Suppressor macrophage treated with lipopolysaccharide for 1 hour (primary cell): Measurements from ENCODE around the gene FBXO42.
"Not testable (repeated sequence)": the region's sequence is repeated elsewhere in the genome, so short reads cannot be mapped to it uniquely, and the experiment has no call there.

Experiments used
- DNase-seq, 3 donors: peaks; one replicate each; pipeline ENCODE4 v3.0.0-alpha.2; 2020 to 2022

FBXO42 gene

DNA sequence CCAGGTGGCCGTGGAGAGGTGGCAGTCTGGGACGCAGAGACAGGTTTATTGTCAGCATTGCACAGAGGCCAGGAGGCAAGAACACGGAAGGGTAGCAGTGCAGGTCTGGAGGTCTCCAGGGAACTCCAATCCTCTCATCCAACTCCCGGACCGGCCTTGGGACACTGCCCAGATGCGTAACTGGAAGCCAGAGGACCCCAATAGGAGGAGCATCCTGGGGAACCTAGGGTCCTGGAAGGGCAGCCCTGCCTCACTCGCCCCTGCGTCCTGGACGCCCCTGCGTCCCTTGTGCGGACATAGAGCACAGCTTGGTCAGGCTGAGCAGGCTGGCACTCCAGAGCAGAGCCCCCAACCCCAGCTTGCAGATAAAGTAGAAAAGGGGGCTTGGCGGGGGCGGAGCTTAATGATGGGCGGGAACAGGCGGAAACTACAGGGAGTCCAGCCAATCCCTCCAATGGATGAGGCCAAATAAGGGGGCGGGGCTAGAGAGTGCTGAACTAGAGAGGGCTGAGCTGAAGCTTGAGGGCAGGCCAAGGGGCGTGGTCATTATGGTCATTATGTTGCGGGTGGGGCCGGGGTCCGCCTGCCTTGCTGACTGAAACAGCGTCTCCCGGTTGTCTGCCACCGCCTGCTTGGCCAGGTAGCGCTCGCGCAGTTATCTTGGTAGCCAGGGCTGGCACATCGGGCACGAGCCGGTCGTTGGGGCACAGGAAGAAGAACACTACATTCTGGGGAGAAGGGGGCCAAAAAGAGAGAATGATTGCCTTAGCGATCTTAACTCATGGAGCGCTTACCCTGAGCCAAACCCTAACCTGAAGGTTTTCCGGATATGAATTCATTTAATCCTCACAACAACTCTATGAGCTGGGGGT lies 136.2 kb downstream of the FBXO42 start:
- peak; percentile 64 to 87 (median 87) for DNase-seq

DNA sequence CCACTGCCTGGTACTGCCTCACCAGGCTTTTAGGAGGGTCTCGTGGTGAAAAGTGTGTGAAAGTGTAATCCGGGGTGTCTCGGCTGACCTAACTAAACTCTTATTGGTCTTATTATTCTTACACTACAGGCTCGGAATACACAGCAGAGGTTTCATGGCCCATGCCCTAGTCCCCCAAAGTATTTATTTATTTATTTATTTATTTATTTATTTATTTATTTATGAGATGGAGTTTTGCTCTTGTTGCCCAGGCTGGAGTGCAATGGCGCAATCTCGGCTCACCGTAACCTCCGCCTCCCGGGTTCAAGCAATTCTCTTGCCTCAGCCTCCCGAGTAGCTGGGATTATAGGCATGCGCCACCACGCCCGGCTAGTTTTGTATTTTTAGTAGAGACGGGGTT lies 137.0 kb downstream of the FBXO42 start:
- not testable (repeated sequence) for DNase-seq

DNA sequence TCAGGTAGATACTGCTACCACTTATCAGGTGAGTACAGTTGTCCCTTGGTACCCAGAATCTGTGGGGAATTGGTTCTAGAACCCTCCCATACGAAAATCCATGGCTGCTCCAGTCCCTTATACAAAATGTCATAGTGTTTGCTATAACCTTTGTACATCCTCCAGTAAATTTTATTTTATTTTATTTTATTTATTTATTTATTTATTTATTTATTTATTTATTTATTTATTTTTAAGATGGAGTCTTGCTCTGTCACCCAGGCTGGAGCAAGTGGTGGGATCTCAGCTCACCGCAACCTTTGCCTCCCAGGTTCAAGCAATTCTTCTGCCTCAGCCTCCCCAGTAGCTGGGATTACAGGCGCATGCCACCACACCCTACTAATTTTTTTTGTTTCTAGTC lies 138.7 kb downstream of the FBXO42 start:
- not testable (repeated sequence) for DNase-seq

GRCh38 chr1:16213013-16213412 lies 139.3 kb downstream of the FBXO42 start:
- DNase-seq, result no peak

- DNase-seq, result no peak
Observed at GRCh38 chr1:16212251-16212961, 139.9 kb downstream of the FBXO42 start, which contains the start of gene ARHGEF19. Gene ARHGEF19 (minus strand): TSS chr1:16212652. CDS start chr1:16209054, 3,598 bp downstream.

DNA sequence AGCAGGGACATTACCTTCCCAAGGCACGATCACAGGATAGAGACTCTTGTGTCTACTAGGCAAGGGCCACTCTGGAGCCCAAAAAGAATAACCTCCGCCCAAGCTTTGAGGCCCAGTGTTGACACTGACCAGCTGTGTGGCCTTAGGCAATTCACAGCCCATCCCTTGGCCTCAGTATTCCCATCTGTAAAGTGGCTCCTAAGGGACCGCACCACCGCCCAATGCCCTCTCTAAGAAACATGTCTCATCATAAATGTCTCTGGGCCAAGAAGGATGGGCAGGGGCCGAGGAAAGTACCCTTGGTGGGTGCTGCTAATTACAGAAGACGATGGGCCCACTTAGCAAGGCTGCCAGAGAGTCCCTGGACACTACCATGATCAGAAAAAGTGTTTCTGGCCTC lies 140.5 kb downstream of the FBXO42 start:
- no peak for DNase-seq

DNA sequence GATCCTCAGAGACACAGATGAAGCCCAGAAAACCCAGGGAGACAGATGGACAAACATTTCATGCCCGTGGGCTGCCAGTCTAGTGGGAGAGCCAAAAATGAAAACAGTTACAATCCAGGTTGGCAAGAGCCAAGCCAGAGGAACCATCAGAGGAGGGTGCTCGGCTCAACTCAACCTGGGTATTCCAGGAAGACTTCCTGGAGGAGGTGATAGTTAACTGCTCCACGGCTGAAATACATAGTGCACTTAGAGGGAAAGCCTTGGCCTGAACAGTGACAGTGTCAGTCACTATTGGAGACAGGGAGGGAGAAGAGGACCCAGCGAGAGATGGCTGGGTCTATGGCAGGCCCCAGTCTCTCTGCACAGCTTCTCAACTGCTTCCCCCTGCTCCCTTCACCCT lies 141.7 kb downstream of the FBXO42 start:
- no peak for DNase-seq

DNA sequence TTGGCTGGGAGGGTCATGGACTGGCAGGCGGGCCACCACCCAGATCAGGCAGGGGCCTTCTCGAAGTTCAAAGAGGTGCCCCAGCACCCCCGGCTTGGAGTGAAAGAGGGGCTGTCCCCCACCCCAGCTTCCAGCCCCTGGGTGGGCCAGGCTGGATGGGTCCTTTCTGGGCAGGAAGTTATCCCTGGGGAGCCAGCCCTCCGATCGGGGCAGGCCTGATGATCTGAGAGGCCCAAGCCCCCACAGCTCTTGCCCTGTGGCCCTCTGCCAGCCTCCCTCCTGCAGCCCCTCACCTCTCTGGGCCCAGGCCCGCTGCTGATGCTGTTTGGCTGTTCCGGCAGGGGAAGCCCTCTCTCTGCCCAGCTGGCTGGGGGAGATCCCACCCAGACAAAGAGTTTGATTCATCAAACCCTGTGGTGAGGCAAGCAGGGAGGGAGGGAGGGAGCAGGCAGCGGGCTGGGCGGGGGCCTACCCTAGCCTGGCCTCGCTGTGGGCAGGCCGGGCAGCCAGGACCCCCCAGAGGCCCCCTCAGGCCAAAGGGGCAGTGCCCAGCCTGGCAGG lies 142.4 kb downstream of the FBXO42 start:
- DNase-seq, result no peak

- no peak for DNase-seq
Observed at GRCh38 chr1:16209132-16209846, 143.0 kb downstream of the FBXO42 start.

DNA sequence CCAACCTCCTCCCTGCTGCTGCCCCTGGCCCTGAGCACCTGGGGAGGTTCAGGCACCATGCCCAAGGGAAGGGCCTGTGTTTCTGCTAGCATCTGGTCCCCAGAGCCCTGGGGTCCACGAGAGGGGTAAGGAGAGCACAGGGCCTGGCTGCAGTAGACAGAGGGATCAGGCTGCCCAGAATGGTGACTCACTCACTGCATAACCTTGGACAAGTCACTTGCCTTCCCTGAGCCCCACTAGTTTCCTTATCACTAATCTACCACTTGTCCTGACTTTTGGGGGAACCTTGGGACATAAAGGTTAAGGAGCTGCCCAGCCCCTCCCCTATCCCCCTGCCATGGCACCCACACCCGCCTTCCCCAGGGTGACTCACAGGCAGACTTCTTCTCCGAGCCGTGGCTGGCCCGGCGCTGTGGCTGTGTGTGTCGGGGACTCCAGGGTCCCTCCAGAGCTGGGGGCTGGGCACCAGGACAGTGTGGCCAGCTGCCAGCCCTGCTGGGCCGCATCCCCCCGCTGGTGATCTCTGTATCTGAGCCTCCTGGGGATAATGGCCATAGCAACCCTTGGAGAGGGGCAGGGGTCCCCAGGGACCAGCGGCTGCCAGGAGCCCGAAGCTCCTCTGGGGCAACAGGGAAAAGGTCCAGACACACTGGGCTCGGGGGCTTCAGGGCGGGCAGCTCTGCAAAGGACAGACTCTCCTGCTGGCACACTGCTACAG lies 143.9 kb downstream of the FBXO42 start:
- peak in 2 of 3 donors; percentile 30 to 37 for DNase-seq

GRCh38 chr1:16207318-16208269 lies 144.7 kb downstream of the FBXO42 start:
- no peak for DNase-seq

DNA sequence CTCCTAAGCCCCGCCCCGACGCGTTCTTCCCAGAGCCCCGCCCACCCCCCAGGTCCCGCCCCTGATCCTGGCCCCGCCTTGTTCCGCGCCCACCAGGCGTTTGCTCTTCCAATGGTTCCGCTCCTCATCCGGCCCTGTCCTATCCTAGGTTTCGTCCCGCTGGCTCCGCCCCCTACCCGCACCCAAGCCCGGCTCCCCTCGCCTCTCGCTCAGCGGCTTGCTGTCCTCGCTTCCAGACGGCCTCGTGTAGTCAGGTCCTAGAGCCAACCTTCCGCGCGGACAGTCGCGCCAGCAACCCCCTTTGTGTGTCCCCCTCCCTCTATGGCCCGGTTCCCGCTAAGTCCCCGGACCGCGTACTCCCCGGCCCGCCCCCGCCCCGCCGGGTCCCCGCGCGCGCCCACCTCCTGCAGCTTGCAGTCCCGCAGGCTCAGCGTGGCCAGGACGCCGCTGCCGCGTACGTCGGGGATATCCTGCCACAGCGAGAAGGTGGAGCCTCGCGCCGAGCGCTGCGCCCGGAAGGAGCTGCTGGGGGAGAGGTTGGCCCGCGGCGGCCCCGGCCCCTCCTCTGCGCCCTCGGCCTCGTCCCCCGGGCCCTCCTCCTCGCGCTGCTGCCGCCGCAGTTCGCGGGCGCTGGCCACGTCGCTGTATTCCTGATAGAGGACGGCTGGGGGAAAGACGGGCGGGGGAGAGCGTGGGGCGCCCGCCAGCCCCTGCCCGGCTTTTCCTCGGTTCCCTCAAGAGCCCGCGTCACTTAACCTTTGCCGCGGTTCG lies 145.5 kb downstream of the FBXO42 start:
- peak; percentile 98 for DNase-seq

DNA sequence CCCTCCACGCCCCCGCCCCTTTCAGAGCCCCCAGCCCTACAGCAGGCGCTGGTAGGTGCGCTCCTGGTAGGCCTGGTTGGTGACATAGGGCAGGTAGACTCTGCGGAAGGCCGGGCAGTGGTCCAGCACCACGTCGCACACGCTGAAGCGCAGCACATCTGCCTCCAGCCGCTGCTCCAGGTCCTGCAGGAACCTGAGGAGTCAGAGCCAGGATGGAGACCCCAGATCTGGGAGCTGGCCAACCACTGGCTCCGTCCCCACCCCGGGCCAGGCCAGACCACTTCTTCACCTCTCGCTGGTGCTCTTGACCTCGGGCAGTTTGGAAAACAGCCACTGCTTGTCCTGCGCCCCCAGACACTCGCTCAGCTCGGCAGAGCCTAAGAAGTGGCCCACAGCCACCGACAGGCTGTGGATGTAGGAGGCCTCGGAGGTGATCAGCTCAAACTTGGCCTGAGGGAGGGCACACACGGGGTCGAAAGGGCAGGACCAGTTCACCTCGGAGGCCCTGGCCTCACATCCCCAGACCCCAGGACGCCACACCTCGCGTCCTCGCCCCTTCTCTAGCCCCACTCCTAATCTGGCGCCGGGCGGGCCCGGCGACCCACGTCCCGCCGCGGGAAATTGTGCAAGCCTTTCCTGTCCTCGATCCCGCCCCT lies 146.3 kb downstream of the FBXO42 start:
- DNase-seq, result no peak

GRCh38 chr1:16205334-16205671 lies 147.0 kb downstream of the FBXO42 start:
- DNase-seq, result no peak

GRCh38 chr1:16204634-16205333 lies 147.5 kb downstream of the FBXO42 start:
- DNase-seq, result peak in 1 of 3 donors; percentile 19

GRCh38 chr1:16204216-16204615 lies 148.1 kb downstream of the FBXO42 start:
- no peak for DNase-seq

DNA sequence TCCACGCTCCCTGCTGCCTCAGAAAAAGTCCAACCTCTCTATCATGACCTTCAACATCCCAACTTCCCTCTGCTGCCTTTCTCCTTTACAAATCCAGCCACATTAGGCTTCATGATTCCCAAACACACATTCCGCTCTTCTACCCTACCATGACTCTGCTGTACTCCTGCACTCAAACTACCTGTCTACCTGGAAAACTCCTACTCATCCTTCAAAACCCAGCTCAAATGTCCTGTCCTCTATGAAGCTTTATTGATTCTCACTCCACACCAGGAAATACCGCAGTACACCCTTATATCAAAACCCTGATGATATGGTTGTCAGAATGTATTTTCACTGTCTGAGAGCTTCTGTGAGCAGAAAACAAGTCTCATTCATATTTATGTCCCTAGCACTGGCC lies 148.7 kb downstream of the FBXO42 start:
- no peak for DNase-seq

DNA sequence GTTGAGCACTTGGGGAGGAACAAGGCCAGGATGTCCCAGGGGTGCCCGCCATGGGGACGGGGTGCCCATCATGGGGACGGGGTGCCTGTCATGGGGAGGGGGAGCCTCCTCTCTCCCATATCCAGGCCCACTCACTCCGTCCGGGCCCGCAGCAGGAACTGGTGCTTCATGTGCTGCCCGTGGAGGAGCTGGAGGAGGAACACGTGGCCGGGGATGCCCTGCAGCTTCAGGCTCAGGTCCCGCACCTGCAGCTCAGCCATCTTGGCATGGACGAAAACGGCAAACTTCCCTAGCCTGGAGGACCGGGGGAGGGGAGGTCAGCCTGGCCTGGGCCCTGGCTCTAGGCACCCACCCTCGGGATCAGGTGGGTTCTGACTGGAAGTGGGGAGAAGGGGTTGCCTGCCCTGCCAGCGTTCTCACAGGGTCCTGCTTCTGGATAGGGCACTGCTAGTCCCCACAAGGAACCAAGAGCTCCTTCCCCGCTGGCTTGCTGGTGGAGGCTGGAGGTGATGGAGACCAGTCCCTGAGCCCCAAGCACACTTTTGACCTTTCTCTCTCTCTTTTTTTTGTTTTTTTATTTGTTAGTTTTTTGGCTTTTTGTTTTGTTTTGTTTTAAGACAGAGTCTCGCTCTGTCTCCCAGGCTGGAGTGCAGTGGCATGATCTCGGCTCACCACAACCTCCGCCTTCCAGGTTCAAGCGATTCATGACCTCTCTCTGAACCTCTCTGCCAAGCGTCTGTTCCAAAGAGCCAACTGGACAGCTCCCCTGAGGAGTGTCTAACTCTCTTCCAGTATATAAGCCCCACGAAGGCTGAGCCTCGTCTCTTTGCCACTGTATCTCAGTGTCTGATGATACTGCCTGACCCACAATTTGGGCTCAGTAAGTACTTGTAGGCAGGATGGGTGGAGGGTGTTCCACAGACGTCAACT lies 149.7 kb downstream of the FBXO42 start:
- no peak for DNase-seq
